GM12874 (cell line): Measurements from ENCODE around the gene KRT81.

Source experiments
- CTCF ChIP-seq: IDR thresholded peaks from 2 replicates; pipeline ENCODE4 v1.5.1; 2011; ENCODE audit warnings: low read depth, mild to moderate bottlenecking, control low read depth, low read length, moderate library complexity; ENCODE audit not compliant: insufficient read depth

The KRT81 gene

GRCh38 chr12:52291267-52291935 is at the start of gene KRT81:
Gene KRT81, minus strand, starts transcription at chr12:52291534. Its CDS starts 69 bp downstream, at chr12:52291465.
- TF ChIP-seq CTCF: no peak

- no peak for TF ChIP-seq CTCF
Measured at GRCh38 chr12:52338241-52338960, 47.1 kb upstream of the KRT81 start.

GRCh38 chr12:52337054-52337453 is 45.7 kb upstream of the KRT81 start:
- no peak for TF ChIP-seq CTCF

DNA sequence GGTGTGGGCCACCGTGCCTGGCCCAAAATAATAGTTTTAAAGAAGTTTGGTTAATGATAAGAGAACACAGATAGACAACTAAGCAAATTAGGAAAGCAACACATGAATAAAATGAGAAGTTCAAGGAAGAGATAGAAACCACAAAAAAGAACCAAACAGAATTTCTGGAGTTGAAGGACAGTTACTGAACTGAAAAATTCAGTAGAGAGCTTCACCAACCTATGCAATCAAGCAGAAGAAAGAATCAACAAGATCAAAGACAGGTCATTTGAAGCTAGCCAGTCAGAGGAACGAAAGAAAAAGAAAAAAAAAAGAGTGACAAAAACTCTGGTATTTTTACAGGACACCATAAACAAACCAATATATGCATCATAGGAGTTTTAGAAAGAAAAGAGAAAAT is 45.3 kb upstream of the KRT81 start:
- TF ChIP-seq CTCF: no peak

DNA sequence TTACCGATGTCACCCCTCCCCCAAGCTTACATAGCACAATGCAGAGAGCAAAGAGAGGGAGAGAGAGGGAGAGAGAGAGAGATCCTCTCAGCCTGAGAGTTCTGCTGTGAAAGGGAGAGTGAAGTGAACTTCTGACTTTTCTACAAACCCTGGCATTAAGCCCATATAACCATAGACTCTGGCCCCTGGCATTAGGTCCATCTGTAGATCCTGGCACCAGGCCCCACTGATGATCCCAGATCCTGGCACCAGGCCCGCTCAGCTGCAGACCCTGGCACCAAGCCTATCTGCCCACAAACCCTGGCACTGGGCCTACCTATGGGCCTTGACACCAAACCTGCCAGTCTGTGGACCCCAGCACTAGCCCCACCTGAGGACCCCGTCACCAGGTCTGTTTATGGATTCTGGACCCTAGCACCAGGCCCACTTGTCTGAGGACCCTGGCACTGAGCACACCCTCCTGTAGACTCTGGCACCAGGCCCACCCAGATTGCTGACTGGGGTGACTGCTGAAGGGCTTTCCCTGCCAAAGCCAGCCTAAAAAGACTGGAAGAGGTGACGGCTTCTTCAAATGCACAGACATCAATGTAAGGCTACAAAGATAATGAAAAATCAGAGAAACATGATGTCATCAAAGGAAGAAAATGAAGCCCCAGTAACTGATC is 44.4 kb upstream of the KRT81 start:
- TF ChIP-seq CTCF: no peak

- TF ChIP-seq CTCF: no peak
Measured at GRCh38 chr12:52334185-52334584, 42.9 kb upstream of the KRT81 start.

DNA sequence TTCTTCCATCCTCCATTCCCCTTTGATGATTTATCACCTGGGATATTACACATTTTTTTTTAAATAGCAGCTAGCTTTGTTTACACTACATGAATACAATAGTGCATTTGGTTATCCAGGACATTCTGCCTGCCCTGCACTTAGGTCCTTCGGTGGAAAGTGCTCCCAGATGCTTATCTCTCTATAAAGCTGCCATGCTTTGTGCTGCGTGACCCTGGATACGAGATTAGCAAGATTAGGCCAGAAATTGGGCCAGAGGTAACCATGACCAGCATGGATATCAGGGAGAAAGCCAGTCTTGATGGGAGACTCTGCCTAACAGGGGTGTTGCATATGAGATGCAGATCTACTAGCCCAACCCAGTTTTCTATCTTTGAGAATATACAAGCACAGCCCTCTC is 42.0 kb upstream of the KRT81 start:
- TF ChIP-seq CTCF: no peak
